KG1 (cell line): ENCODE measurements around the gene YTHDF2.
A peak's percentile ranks its signal among the peaks of the same experiment; 100 is the strongest.
"Not testable (repeated sequence)": the region's sequence is repeated elsewhere in the genome, so short reads cannot be mapped to it uniquely, and the experiment has no call there.

Experiments
- DNase-seq: peaks from one replicate; lab custom pipeline; 2025; lab: John Stamatoyannopoulos, UW

Gene YTHDF2

GRCh38 chr1:28736450-28737306 lies at the start of gene YTHDF2:
TSS of gene YTHDF2 (plus strand) at chr1:28736940. CDS start at chr1:28737121, 181 bp downstream.
- DNase-seq: peak; percentile 97

- not testable (repeated sequence) for DNase-seq
Observed at GRCh38 chr1:28691627-28692026, 45.1 kb upstream of the YTHDF2 start.

DNA sequence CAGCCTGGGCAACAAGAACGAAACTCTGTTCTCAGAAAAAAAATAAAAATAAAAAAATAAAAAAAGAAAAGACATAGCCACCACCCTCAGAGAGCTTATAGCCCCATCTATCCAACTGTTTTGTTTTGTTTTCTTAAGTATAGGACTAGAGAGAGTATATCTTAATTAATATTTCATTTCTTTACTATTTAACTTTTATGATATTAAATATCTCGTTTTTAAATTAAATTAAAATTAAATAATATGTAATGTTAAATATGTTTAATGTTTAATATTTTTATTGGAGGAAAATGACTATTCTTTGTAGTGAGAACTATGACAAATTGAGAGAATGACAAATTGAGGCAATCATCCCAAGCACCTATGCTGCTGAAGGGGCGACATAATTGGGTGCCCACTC lies 33.1 kb upstream of the YTHDF2 start:
- no peak for DNase-seq

- DNase-seq: no peak
Observed at GRCh38 chr1:28716336-28716735, 20.4 kb upstream of the YTHDF2 start.

DNA sequence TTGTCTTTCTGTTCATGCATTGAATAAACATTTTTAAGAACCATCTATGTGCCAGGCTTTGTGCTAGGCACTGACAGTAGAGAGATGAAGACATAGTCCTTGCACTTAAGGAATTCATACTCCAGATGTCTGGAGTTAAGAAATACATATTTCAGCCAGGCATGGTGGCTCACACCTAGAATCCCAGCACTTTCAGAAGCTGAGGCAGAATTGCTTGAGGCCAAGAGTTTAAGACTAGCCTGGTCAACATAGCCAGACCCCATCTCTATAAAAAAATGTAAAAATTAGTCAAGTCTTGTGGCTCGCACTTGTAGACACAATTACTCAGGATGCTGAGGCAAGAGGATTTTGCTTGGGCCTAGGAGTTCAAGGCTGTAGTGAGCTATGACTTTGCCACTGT lies 18.6 kb upstream of the YTHDF2 start:
- no peak for DNase-seq

GRCh38 chr1:28718586-28719331 lies 18.0 kb upstream of the YTHDF2 start:
- DNase-seq: no peak

- no peak for DNase-seq
Observed at GRCh38 chr1:28719332-28719619, 17.5 kb upstream of the YTHDF2 start.

- DNase-seq: no peak
Observed at GRCh38 chr1:28720376-28720775, 16.4 kb upstream of the YTHDF2 start.

DNA sequence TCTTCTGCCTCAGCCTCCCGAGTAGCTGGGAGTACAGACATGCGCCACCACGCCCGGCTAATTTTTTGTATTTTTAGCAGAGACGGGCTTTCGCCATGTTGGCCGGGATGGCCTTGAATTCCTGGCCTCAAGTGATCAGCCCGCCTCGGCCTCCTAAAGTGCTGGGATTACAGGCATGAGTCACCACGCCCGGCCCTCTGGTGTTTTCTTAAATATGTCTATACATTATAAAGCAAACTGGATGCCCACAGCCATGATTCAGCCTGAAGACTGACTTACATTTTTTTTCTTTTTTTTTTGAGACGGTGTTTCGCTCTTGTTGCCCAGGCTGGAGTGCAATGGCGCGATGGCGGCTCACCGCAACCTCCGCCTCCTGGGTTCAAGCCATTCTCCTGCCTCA lies 14.8 kb upstream of the YTHDF2 start:
- not testable (repeated sequence) for DNase-seq

GRCh38 chr1:28725365-28725764 lies 11.4 kb upstream of the YTHDF2 start:
- DNase-seq: not testable (repeated sequence)

DNA sequence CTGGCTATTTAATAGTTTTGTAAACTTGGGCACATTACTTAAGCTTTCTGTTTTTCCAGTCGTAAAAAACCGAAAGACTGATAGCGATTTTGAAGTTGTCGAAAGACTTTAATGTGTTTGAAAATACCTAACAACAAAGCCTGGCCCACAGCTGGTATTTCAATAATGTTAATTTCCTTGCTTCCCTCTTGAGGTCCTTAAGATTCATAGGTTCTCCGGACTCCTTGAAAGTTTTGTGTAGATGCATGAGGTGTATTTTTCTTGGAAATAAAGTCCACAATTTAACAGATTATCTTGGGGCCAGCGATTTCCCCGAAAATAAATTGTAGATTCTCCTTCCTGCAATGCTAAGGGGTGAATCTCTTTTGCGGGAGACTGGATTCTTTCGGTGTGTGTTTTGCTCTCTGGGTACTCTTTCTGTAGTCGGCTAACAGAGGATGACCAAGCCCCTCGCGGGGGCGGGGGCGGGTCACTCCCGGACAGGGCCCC lies 735 bp upstream of the YTHDF2 start:
- no peak for DNase-seq

DNA sequence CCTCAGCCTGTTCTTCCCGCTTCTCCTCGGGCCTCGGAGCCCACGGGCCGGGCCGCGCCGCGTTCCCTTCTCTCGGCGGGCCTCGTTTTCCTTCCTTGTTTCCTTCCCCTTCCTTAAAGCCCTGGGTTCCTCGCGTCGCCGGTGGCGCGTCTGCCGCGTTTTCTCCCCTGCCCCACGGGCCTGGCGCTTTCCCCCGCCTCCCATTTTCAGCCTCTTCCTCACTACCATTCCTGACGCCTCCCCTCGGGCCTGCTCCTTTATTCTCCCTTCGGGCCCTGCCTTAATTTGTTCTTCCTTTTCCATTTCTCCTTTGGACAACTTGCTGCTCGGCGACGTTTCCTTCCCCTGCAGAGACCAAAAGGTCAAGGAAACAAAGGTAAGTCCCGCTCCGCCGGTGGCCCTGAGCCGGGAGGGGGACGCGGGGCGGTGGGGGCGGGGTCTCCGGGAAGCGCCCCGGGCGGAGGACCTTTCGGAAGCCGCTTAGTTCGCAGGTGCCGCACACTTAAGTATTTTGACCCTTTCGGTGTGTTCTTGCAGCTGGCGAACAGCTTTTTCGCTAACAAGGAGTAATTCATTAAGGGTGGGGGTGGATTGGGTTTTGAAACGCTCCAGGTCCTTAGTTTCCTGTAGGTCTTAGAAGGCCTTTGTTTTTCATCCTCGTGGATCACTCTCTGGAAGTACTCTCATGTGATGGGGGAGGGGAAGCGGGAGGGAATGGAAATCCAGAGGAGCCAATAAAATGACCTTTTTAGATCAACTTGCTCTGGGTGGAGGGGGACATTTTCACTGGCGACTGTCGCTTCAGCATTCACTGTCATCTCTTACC lies 780 bp downstream of the YTHDF2 start:
- DNase-seq: no peak

GRCh38 chr1:28740118-28740517 lies 3.4 kb downstream of the YTHDF2 start:
- no peak for DNase-seq

DNA sequence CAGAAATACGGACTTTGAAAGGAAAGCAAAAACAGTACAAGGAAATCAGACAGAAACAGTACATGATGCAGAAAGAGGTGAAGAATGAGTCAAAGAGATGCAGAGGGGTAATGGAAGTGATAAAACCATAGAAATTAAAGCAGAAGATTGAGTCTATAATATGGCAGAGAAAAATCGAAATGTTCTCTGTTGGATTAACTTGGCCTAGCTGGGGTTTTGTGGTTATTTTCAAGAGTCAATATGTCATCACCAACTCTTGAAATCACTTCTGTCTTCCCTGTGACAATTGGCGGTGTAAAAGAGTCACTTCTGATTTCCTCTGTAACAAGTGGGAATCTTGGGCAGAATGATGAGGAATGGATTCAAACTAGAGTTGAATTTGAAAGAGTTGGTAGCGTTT lies 7.4 kb downstream of the YTHDF2 start:
- DNase-seq: no peak

DNA sequence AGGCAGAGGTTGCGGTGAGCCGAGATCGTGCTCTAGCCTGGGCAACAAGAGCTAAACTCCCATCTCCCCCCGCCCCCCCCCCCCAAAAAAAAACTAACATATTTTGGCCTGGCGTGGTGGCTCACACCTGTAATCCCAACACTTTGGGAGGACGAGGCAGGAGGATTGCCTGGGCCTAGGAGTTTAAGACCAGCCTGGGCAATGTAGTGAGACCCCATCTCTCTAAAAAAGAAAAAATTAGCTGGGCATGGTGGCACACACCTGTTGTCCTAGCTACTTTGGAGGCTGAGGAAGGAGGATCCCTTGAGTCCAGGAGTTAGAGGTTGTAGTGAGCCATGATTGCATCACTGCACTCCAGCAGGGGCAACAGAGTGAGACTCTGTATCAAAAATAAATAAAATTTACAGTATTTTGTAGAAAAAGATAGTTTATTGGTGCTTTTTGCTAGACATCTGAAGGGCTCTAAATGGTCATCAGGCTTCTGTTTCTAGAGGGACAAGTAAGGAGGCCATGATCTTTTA lies 9.0 kb downstream of the YTHDF2 start:
- DNase-seq: no peak

- no peak for DNase-seq
Observed at GRCh38 chr1:28750330-28750729, 13.6 kb downstream of the YTHDF2 start.

DNA sequence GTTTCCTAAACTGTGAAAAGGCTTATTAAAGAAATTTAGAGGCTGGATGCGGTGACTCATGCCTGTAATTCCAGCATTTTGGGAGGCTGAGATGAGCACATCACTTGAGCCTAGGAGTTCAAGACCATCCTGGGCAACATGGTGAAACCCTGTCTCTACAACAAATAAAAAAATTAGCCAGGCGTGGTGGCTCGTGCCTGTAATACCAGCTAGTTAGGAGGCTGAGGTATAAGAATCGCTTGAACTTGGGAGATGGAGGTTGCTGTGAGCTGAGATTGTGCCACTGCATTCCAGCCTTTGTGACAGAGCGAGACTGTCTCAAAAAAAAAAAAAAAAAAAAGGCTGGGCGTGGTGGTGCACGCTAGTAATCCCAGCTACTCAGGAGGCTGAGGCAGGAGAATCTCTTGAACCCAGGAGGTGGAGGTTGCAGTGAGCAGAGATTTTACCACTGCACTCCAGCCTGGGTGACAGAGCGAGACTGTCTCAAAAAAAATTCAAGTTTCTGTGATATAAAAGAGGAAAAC lies 14.1 kb downstream of the YTHDF2 start:
- DNase-seq: not testable (repeated sequence)

GRCh38 chr1:28751315-28752060 lies 14.7 kb downstream of the YTHDF2 start:
- DNase-seq: no peak

GRCh38 chr1:28755701-28756100 lies 19.0 kb downstream of the YTHDF2 start:
- no peak for DNase-seq

- DNase-seq: no peak
Observed at GRCh38 chr1:28756846-28757245, 20.1 kb downstream of the YTHDF2 start.

- DNase-seq: no peak
Observed at GRCh38 chr1:28758420-28758819, 21.7 kb downstream of the YTHDF2 start.
